ENCODE results near the gene GNB2.
A peak's percentile ranks its signal among the peaks of the same experiment; 100 is the strongest.
"Not testable (repeated sequence)": the region's sequence is repeated elsewhere in the genome, so short reads cannot be mapped to it uniquely, and the experiment has no call there.

Gene GNB2

GRCh38 chr7:100693312-100694097 lies 20.0 kb downstream of the GNB2 start:
- FAIRE-seq (peak; percentile 33), DNase-seq (ENCODE audit: insufficient read length, low spot score) (peak; percentile 14)

GRCh38 chr7:100694098-100694745 lies 20.7 kb downstream of the GNB2 start, which contains the start of gene GIGYF1:
Gene GIGYF1 (minus strand): TSS chr7:100694250. CDS start chr7:100688238, 6,012 bp downstream.
- FAIRE-seq, result no peak
- DNase-seq (ENCODE audit: insufficient read length, low spot score), result peak; percentile 89

DNA sequence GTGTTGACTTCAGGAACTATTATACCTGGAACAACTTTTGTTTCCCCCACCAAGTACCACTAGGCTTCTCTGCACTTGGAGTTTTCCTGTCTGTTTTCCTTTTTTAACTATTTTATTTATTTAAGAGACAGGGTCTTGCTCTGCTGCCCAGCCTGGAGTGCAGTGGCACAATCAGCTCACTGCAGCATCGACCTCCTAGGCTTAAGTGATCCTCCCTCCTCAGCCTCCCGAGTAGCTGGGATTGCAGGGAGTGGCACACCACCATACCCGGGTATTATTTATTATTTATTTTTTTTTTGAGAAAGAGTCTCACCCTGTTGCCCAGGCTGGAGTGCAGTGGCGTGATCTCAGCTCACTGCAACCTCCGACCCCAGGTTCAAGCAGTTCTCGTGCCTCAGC lies 22.6 kb downstream of the GNB2 start:
- FAIRE-seq, result no peak
- no peak for DNase-seq (ENCODE audit: insufficient read length, low spot score)

GRCh38 chr7:100699018-100699417 lies 25.5 kb downstream of the GNB2 start:
- no peak for FAIRE-seq
- DNase-seq (ENCODE audit: insufficient read length, low spot score), result no peak

- not testable (repeated sequence) for FAIRE-seq; DNase-seq (ENCODE audit: insufficient read length, low spot score)
Observed at GRCh38 chr7:100701089-100701488, 27.5 kb downstream of the GNB2 start.

- DNase-seq (ENCODE audit: insufficient read length, low spot score), result peak; percentile 78
Observed at GRCh38 chr7:100705320-100705752, 31.8 kb downstream of the GNB2 start.

GRCh38 chr7:100705753-100706671 lies 32.5 kb downstream of the GNB2 start, which contains the start of gene POP7:
Gene POP7 (plus strand): TSS chr7:100706121. CDS start chr7:100706831, 710 bp downstream.
- DNase-seq (ENCODE audit: insufficient read length, low spot score) (peak; percentile 91), FAIRE-seq (peak; percentile 96)

More at GRCh38 chr7:100705320-100705752, 31.8 kb downstream of the GNB2 start:
- FAIRE-seq, result no peak

- FAIRE-seq, result no peak
- DNase-seq (ENCODE audit: insufficient read length, low spot score), result no peak
Observed at GRCh38 chr7:100706672-100707311, 33.3 kb downstream of the GNB2 start.

DNA sequence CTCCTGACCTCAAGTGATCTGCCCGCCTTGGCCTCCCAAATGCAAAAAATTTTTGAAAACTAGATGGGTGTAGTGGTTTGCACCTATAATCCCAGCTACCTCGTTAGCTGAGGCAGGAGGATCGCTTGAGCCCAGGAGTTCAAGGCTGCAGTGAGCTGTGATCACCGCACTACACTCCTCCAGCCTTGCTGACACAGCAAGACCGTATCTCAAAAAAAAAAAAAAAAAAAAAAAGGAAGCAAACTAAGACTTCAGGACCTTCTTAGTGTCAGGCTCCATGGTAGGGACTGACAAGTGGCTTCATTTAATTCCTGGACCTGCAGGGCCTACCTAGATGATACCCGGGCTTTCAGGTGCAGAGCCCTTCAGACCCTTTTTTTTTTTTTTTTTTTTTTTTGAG lies 34.9 kb downstream of the GNB2 start:
- DNase-seq (ENCODE audit: insufficient read length, low spot score) (no peak), FAIRE-seq (no peak)

DNA sequence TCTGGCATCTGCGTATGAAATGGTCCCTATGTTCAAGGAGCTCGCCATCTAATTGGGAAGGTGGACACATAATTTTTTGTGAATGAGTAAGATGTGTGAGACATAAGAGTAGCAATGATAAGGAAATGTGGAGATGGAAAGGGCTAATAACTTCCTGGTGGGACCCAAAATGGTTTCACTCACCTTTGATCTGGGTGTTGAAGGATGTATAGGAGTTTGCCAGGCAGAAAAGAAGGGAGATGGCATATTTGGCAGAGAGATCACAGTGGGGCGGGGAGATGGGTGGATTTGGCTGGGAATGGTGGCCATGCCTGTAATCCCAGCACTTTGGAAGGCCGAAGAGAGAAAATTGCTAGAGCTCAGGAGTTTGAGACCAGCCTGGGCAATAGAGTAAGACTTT lies 36.9 kb downstream of the GNB2 start:
- FAIRE-seq, result no peak
- DNase-seq (ENCODE audit: insufficient read length, low spot score), result no peak

- DNase-seq (ENCODE audit: insufficient read length, low spot score), result no peak
- FAIRE-seq, result no peak
Observed at GRCh38 chr7:100711369-100711768, 37.8 kb downstream of the GNB2 start.

DNA sequence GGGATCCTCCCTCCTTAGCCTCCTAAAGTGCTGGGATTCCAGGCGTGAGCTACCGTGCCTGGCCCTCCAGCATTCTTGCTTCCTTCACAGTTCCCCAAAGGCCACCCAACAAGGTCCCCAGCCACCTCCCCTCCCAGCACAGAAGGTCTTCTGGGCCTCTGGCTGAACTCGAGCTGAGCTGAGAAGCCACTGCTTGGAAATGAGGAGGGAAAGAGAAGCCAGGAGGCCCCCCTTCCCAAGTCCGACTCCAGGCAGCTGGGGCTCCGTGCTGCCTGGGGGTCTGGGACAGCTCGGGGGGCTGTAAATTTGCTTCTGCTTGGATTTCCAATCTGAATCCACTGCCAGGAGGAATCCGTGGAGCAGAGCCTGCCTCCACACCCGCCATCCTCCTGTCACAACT lies 41.2 kb downstream of the GNB2 start:
- no peak for FAIRE-seq
- no peak for DNase-seq (ENCODE audit: insufficient read length, low spot score)

DNA sequence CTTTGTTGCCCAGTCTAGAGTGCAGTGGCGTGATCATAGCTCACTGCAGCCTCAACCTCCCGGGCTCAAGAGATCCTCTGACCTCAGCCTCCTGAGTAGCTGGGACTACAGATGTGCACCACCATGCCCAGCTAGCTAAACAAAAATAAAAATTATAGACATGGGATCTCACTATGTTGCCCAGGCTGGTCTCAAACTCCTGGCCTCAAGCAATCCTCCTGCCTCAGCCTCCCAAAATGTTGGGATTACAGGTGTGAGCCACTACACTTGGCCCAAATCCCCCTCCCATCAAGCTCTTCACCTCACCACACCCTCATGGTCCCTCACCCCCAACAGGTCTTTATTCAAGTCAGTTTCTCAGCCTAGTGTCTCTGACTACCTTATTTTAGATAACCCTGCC lies 43.5 kb downstream of the GNB2 start:
- not testable (repeated sequence) for FAIRE-seq; DNase-seq (ENCODE audit: insufficient read length, low spot score)

- DNase-seq (ENCODE audit: insufficient read length, low spot score), result no peak
- no peak for FAIRE-seq
Observed at GRCh38 chr7:100719523-100720278, 46.2 kb downstream of the GNB2 start.

DNA sequence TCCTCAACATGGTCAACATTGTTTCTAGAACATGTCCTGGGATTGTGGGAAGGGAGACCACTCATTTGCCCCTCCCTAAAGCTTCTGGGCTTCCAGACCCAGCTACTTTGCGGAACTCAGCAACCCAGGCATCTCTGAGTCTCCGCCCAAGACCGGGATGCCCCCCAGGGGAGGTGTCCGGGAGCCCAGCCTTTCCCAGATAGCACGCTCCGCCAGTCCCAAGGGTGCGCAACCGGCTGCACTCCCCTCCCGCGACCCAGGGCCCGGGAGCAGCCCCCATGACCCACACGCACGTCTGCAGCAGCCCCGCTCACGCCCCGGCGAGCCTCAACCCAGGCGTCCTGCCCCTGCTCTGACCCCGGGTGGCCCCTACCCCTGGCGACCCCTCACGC lies 46.7 kb downstream of the GNB2 start, which contains the start of gene EPO:
Gene EPO, plus strand, starts transcription at position 190 of the 392 bp plus-strand sequence. CDS start 513 bp downstream, outside the sequence.
- no peak for FAIRE-seq
- no peak for DNase-seq (ENCODE audit: insufficient read length, low spot score)

DNA sequence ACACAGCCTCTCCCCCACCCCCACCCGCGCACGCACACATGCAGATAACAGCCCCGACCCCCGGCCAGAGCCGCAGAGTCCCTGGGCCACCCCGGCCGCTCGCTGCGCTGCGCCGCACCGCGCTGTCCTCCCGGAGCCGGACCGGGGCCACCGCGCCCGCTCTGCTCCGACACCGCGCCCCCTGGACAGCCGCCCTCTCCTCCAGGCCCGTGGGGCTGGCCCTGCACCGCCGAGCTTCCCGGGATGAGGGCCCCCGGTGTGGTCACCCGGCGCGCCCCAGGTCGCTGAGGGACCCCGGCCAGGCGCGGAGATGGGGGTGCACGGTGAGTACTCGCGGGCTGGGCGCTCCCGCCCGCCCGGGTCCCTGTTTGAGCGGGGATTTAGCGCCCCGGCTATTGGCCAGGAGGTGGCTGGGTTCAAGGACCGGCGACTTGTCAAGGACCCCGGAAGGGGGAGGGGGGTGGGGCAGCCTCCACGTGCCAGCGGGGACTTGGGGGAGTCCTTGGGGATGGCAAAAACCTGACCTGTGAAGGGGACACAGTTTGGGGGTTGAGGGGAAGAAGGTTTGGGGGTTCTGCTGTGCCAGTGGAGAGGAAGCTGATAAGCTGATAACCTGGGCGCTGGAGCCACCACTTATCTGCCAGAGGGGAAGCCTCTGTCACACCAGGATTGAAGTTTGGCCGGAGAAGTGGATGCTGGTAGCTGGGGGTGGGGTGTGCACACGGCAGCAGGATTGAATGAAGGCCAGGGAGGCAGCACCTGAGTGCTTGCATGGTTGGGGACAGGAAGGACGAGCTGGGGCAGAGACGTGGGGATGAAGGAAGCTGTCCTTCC lies 47.3 kb downstream of the GNB2 start:
- FAIRE-seq, result no peak
- DNase-seq (ENCODE audit: insufficient read length, low spot score), result no peak

- DNase-seq (ENCODE audit: insufficient read length, low spot score) (no peak), FAIRE-seq (no peak)
Observed at GRCh38 chr7:100721505-100721812, 47.9 kb downstream of the GNB2 start.

DNA sequence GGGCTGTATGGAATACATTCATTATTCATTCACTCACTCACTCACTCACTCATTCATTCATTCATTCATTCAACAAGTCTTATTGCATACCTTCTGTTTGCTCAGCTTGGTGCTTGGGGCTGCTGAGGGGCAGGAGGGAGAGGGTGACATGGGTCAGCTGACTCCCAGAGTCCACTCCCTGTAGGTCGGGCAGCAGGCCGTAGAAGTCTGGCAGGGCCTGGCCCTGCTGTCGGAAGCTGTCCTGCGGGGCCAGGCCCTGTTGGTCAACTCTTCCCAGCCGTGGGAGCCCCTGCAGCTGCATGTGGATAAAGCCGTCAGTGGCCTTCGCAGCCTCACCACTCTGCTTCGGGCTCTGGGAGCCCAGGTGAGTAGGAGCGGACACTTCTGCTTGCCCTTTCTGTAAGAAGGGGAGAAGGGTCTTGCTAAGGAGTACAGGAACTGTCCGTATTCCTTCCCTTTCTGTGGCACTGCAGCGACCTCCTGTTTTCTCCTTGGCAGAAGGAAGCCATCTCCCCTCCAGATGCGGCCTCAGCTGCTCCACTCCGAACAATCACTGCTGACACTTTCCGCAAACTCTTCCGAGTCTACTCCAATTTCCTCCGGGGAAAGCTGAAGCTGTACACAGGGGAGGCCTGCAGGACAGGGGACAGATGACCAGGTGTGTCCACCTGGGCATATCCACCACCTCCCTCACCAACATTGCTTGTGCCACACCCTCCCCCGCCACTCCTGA lies 49.1 kb downstream of the GNB2 start:
- DNase-seq (ENCODE audit: insufficient read length, low spot score) (no peak), FAIRE-seq (no peak)

Data from GM19239 (cell line).